Ovary (tissue), 9 donors: ENCODE data around the gene MINDY1. TPM values are rescaled to one million over a fixed set of nuclear protein-coding genes. Genes with fewer than 3 reads are reported as not detected.
A peak's percentile ranks its signal among the peaks of the same experiment; 100 is the strongest.

Source experiments
- DNase-seq, 5 donors: peaks; one replicate each; pipeline ENCODE4 v3.0.0-alpha.2; 2019 to 2020
- H3K27ac ChIP-seq, 2 donors: fragments of 200-600 bp; one replicate each; pipeline versions ENCODE4 v1.5.1 to v1.8.0; 2019 to 2022
- H3K27me3 ChIP-seq: fragments of 200-600 bp; one replicate; pipeline ENCODE4 v1.8.0; 2022
- H3K36me3 ChIP-seq: fragments of 200-600 bp; sonication (generic); one replicate; pipeline ENCODE4 v1.5.1; 2019
- H3K4me1 ChIP-seq: one replicate; pipeline ENCODE4 v1.8.1; 2013; ENCODE audit warnings: mild to moderate bottlenecking, moderate library complexity; ENCODE audit not compliant: insufficient read depth
- H3K4me3 ChIP-seq: fragments of 200-600 bp; sonication (generic); one replicate; pipeline ENCODE4 v1.5.1; 2017
- H3K9me3 ChIP-seq, 2 donors: fragments of 200-600 bp in 1 of 2; sonication (generic) in 1 of 2; one replicate each; pipeline versions ENCODE4 v1.5.1 to v1.8.1; 2013 to 2019; ENCODE audit warnings: mild to moderate bottlenecking in 1 of 2, moderate library complexity in 1 of 2
- EP300 ChIP-seq: sonication (generic); formaldehyde crosslinking; IDR thresholded peaks from one replicate; pipeline ENCODE4 v1.6.1; 2017; ENCODE audit warnings: antibody characterized with exemption
- POLR2A ChIP-seq: fragments of 450-650 bp; IDR thresholded peaks from one replicate; pipeline ENCODE4 v1.6.1; 2017; ENCODE audit warnings: antibody characterized with exemption, mild to moderate bottlenecking, moderate library complexity
- WGBS, 3 donors: extraction: QIAGEN DNeasy Blood & Tissue Kit in 1 of 3; methylation state at CpG; one replicate each; pipeline versions ENCODE4 v1.1.5 to v1.1.7; 2013 to 2017; 5-methylcytosine and 5-hydroxymethylcytosine counted together
- intact Hi-C, 4 donors: fragments of 100-400 bp; cut with DNase I; formaldehyde crosslinking; loops; one replicate each; pipeline versions ENCODE4 v1.11.0 to v1.15.1; 2022 to 2023
- polyA plus RNA-seq, 2 donors: library from polyadenylated mRNA; stranded (reverse); fragments of 200-250 nt in 1 of 2; fragments of 350-450 nt in 1 of 2; fragmentation: Illumina TruSeq in 1 of 2; extraction: RNeasy Lipid Tissue Mini Kit (QIAGEN cat#74804) in 1 of 2; gene quantifications; one replicate each; pipeline ENCODE4 v1.2.3, GENCODE V29; 2013 to 2014
- total RNA-seq, 7 donors: library from RNA; depleted of rRNA in 2 of 7; stranded (reverse); fragments of >200 nt in 2 of 7; fragmentation: NEBNext Ultra II Directional in 3 of 7; extraction: Animal tissue kit (Norgen Biotek cat#: 25700) in 3 of 7; gene quantifications; one replicate each; pipeline versions ENCODE4 v1.1.0 to v1.2.4, GENCODE V29; 2016 to 2023
- TF ChIP-seq, protein P1 (sequence below), 3 donors: fragments of 450-650 bp in 2 of 3; fragments of 200-600 bp in 1 of 3; IDR thresholded peaks; one replicate each; pipeline versions ENCODE4 v1.5.1 to v1.8.0; 2016 to 2022; ENCODE audit warnings: antibody characterized with exemption in 3 of 3, mild to moderate bottlenecking in 1 of 3
- donor health status: DM: no; HTN: no; CAD: no; lungs with moderate emphysema.
- donor health status: DM: no; HTN: no; CAD: no.
- donor health status: Bipolar disorder and iron deficiency.
- donor health status: DM: yes; HTN: yes; CAD: no.
- donor health status: DM: no; HTN: no; CAD: no.
- donor health status: DM: yes; HTN: yes; CAD: no.

Gene MINDY1
- total and polyA plus RNA-seq, 9 donors: 17.1 to 35.6 (median 26.9) TPM

DNA sequence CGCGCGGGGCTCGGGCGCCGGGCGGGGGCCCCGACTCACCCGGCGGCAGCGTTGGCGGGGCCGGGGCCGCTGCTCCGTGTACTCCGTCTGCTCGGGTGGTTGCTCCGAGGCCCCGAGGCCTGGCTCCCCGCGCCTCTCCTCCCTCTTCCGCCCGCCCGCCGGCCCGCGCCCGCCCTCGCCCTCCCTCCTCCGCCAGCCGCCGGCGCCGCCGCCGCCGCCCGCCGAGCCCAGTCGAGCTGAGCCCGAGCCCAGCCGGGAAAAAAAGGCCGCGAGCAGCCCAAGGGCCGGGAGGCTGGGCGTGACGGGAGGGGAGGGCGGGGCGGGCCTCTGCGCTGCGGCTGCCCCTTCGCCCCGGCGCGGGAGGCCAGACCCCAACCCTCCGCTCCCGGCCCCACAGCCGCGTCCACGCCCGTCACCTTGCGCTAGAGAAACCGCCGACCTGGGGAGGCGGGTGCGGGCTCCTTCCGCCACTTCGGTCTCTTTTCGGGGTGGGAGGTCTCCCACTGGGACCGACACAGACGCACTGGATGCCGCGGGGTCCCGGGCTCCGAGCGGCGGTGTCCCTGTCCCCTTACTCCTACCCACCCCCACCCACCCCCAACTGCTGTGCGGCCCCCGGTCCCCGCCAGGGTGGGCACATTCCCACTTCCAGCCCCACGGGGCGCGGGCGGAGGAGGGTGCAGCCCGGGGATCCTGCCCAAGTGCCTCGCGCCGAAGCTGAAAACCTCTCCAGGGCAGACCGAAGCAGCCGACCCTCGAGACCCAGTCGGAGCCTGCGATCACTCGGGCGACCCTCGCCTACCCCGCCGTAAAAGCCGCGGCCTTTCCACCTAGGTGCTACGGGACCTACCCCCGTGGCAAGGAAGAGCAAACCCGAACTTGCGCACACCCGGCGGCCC, 31.9 kb downstream of the MINDY1 start, which contains the start of gene CERS2:
TSS of gene CERS2 (minus strand) at position 256 of the 899 bp plus-strand sequence. CDS start 5,745 bp downstream, outside the sequence.
- no peaks in the 10 kb centered on the region for H3K27me3 ChIP-seq
- 5 to 15% (median 13%) methylated on average over 38 to 97 of the region's 106 CpGs for WGBS, 3 donors
- peak; percentile 80 to 89 (median 85) for DNase-seq
- H3K36me3 ChIP-seq: no peaks in the 10 kb centered on the region
- TF ChIP-seq POLR2A (peak; percentile 13), EP300 (no peak)
- TF ChIP-seq, protein P1, sequence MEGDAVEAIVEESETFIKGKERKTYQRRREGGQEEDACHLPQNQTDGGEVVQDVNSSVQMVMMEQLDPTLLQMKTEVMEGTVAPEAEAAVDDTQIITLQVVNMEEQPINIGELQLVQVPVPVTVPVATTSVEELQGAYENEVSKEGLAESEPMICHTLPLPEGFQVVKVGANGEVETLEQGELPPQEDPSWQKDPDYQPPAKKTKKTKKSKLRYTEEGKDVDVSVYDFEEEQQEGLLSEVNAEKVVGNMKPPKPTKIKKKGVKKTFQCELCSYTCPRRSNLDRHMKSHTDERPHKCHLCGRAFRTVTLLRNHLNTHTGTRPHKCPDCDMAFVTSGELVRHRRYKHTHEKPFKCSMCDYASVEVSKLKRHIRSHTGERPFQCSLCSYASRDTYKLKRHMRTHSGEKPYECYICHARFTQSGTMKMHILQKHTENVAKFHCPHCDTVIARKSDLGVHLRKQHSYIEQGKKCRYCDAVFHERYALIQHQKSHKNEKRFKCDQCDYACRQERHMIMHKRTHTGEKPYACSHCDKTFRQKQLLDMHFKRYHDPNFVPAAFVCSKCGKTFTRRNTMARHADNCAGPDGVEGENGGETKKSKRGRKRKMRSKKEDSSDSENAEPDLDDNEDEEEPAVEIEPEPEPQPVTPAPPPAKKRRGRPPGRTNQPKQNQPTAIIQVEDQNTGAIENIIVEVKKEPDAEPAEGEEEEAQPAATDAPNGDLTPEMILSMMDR (IDR thresholded peaks at IDR 0.05): no peak
- H3K27ac ChIP-seq: peak within 1 kb of the TSS; percentile 84 to 96
- H3K4me3 ChIP-seq: peak within 1 kb of the TSS; percentile 74
- no peaks in the 10 kb centered on the region for H3K9me3 ChIP-seq
- peaks cover 33% of the 10 kb centered on the region for H3K4me1 ChIP-seq
- intact Hi-C loops: loop anchor here in 2 of 4 donors (5.0 to 10.0 kb wide), 3 partner anchors 50 to 413 kb away; partner anchors contain the start of genes ENSA (in 1 of the 2) and SETDB1 (in 1 of the 2)

DNA sequence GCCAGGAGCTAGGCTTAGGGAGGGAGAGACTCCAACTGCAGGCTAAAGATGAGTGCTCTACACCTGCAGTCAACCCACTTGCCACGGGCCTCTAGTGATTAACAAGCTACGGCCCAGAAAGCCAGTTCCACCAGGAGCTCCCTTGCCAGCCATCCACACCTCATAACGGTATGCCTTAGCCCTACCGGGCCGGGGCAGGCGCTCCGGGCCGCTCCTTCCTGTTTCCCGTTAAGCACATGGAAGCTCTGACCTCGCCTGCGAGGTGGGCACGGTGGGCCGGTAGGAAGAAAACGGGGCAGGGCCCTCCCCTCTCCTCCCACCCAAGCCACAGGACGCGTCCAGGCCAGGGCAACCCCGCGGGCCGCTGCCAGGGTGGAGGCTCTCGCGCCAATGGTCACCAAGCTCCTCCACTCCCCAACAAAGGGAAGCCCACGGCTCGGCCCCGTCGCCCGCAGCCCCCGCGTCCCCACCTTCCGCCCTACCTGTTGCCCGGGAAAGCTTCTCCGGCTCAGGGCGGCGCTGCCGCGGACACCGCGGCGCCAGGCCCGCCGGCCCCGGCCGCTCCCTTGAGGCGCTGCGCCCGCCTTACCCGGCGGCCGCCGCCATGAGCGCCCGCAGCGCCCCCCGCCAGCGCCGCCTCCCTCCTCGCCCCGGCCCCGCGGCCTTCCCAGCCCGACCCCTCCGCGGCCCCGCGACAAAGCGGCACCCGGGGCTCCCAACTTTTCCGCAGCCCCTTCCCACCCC, 32.7 kb downstream of the MINDY1 start:
- WGBS, 3 donors: 1% methylated on average over 30 to 67 of the region's 67 CpGs
- DNase-seq: peak; percentile 45 to 71 (median 57)
- H3K27ac ChIP-seq: peak overlapping the region; percentile 84 to 96
- TF ChIP-seq EP300 (no peak), POLR2A (no peak)
- TF ChIP-seq, protein P1 (IDR thresholded peaks at IDR 0.05): no peak
- H3K27me3 ChIP-seq: no peaks in the 10 kb centered on the region
- intact Hi-C loops: loop anchor here in 2 of 4 donors (5.0 to 10.0 kb wide), 3 partner anchors 49 to 412 kb away; partner anchors contain the start of genes ENSA (in 1 of the 2) and SETDB1 (in 1 of the 2)
- peaks cover 28% of the 10 kb centered on the region for H3K4me1 ChIP-seq
- H3K4me3 ChIP-seq: peak overlapping the region; percentile 74
- H3K9me3 ChIP-seq: no peaks in the 10 kb centered on the region
- no peaks in the 10 kb centered on the region for H3K36me3 ChIP-seq

DNA sequence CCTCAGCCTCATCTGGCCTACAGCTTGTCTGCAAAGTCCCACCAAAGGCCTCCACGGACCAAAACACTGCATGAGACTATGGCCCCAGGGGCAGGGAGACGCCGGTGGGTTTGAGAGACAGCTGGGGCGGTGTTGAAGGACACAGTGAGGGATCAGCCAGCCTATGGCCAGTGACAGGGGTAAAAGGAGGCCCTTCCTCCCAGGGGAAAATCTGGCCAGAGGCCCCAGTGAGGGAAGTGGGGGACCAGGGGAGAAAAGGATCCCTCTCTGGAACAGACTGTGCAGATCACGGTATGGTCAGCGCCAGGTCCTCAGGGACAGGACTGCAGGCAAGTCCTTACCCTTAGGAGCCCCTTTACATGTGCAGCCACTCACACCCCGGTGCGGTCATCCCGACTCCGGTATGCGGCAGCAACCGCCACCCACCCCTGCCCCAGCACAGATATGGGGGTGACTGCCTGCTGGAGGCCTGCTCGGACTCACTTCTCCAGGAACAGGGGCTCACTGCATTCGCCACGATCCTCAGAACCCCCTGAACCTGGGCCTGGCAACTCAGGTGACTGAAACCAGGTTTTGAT, 33.4 kb downstream of the MINDY1 start:
- Histone ChIP-seq H3K4me1 (peaks cover 27% of the 10 kb centered on the region), H3K36me3 (no peaks in the 10 kb centered on the region), H3K4me3 (peak overlapping the region; percentile 74), H3K27ac (peak overlapping the region; percentile 84 to 96), H3K9me3 (no peaks in the 10 kb centered on the region), H3K27me3 (no peaks in the 10 kb centered on the region)
- WGBS, 3 donors: 10 to 14% (median 12%) methylated on average over 15 of the region's 15 CpGs
- TF ChIP-seq EP300: no peak
- TF ChIP-seq POLR2A: no peak
- TF ChIP-seq, protein P1 (IDR thresholded peaks at IDR 0.05): no peak
- intact Hi-C loops: loop anchor here in 2 of 4 donors (5.0 to 10.0 kb wide), 3 partner anchors 49 to 411 kb away; partner anchors contain the start of genes ENSA (in 1 of the 2) and SETDB1 (in 1 of the 2)
- peak; percentile 25 to 58 (median 41) for DNase-seq
